Liver (tissue), 9 donors: ENCODE measurements around the gene CEP85L. TPM values are rescaled to one million over a fixed set of nuclear protein-coding genes. Genes with fewer than 3 reads are reported as not detected.

Source experiments
- DNase-seq: peaks from one replicate; pipeline ENCODE4 v3.0.0-alpha.2; 2017; ENCODE audit warnings: low spot score
- H3K27ac ChIP-seq, 2 donors: one replicate each; pipeline ENCODE4 v1.7.0; 2013; ENCODE audit warnings: inconsistent platforms in 2 of 2, low read length in 2 of 2, control low read depth in 1 of 2, low read depth in 1 of 2, mild to moderate bottlenecking in 1 of 2
- H3K27me3 ChIP-seq, 4 donors: one replicate each; pipeline versions ENCODE4 v1.6.1 to v1.7.0; 2013; ENCODE audit warnings: low read length in 3 of 4, inconsistent platforms in 1 of 4, mild to moderate bottlenecking in 1 of 4, moderate library complexity in 1 of 4; ENCODE audit not compliant: control insufficient read depth in 4 of 4, insufficient read depth in 4 of 4
- H3K36me3 ChIP-seq, 4 donors: one replicate each; pipeline versions ENCODE4 v1.6.1 to v1.7.0; 2013; ENCODE audit warnings: low read length in 3 of 4, mild to moderate bottlenecking in 3 of 4, low read depth in 1 of 4, moderate library complexity in 1 of 4; ENCODE audit not compliant: control insufficient read depth in 4 of 4, insufficient read depth in 3 of 4
- H3K4me1 ChIP-seq, 4 donors: one replicate each; pipeline versions ENCODE4 v1.6.1 to v1.7.0; 2013; ENCODE audit warnings: low read length in 3 of 4, mild to moderate bottlenecking in 3 of 4, moderate library complexity in 1 of 4; ENCODE audit not compliant: control insufficient read depth in 4 of 4, insufficient read depth in 4 of 4
- H3K4me3 ChIP-seq, 3 donors: one replicate each; pipeline versions ENCODE4 v1.6.1 to v1.7.0; 2013; ENCODE audit warnings: low read length in 3 of 3, control low read depth in 1 of 3, low read depth in 1 of 3, mild to moderate bottlenecking in 1 of 3
- H3K9ac ChIP-seq, 2 donors: one replicate each; pipeline ENCODE4 v1.7.0; 2013; ENCODE audit warnings: low read length in 2 of 2, mild to moderate bottlenecking in 2 of 2, moderate library complexity in 2 of 2, control low read depth in 1 of 2, low read depth in 1 of 2
- H3K9me3 ChIP-seq, 4 donors: one replicate each; pipeline versions ENCODE4 v1.6.1 to v1.7.0; 2013; ENCODE audit warnings: low read length in 3 of 4; ENCODE audit not compliant: control insufficient read depth in 4 of 4
- EGR1 ChIP-seq, 2 donors: IDR thresholded peaks; 2 replicates each; pipeline ENCODE4 v1.6.1; 2016 to 2018; ENCODE audit warnings: antibody characterized with exemption in 2 of 2, low read depth in 2 of 2
- FOXA1 ChIP-seq: IDR thresholded peaks from 2 replicates; pipeline ENCODE4 v1.6.1; 2016; ENCODE audit warnings: antibody characterized with exemption
- FOXA2 ChIP-seq: IDR thresholded peaks from 2 replicates; pipeline ENCODE4 v1.6.1; 2016; ENCODE audit warnings: antibody characterized with exemption
- GABPA ChIP-seq, 2 donors: IDR thresholded peaks in 1 of 2; conservative IDR thresholded peaks in 1 of 2; 2 replicates each; pipeline ENCODE4 v1.6.1; 2016; ENCODE audit warnings: antibody characterized with exemption in 2 of 2, mild to moderate bottlenecking in 1 of 2, moderate library complexity in 1 of 2
- HNF4A ChIP-seq, 2 donors: conservative IDR thresholded peaks; 2 replicates each; pipeline ENCODE4 v1.6.1; 2016; ENCODE audit warnings: antibody characterized with exemption in 2 of 2, mild to moderate bottlenecking in 2 of 2
- HNF4G ChIP-seq: IDR thresholded peaks from 2 replicates; pipeline ENCODE4 v1.6.1; 2016; ENCODE audit warnings: antibody characterized with exemption
- JUND ChIP-seq, 2 donors: IDR thresholded peaks; 2 replicates each; pipeline ENCODE4 v1.6.1; 2016; ENCODE audit warnings: antibody characterized with exemption in 2 of 2
- NR2F2 ChIP-seq: IDR thresholded peaks from 2 replicates; pipeline ENCODE4 v1.6.1; 2016; ENCODE audit warnings: antibody characterized with exemption
- RAD21 ChIP-seq, 2 donors: IDR thresholded peaks; 2 replicates each; pipeline ENCODE4 v1.6.1; 2016; ENCODE audit warnings: antibody characterized with exemption in 2 of 2, mild to moderate bottlenecking in 2 of 2
- RXRA ChIP-seq, 2 donors: IDR thresholded peaks; 2 replicates each; pipeline ENCODE4 v1.6.1; 2017 to 2018; ENCODE audit warnings: antibody characterized with exemption in 2 of 2, mild to moderate bottlenecking in 1 of 2
- SP1 ChIP-seq: IDR thresholded peaks from 2 replicates; pipeline ENCODE4 v1.6.1; 2018; ENCODE audit warnings: antibody characterized with exemption, mild to moderate bottlenecking
- TAF1 ChIP-seq: conservative IDR thresholded peaks from 2 replicates; pipeline ENCODE4 v1.6.1; 2016; ENCODE audit warnings: antibody characterized with exemption, mild to moderate bottlenecking
- YY1 ChIP-seq: IDR thresholded peaks from 2 replicates; pipeline ENCODE4 v1.6.1; 2016; ENCODE audit warnings: antibody characterized with exemption, mild to moderate bottlenecking
- WGBS: extraction: QIAGEN DNeasy Blood & Tissue Kit; methylation state at CpG from one replicate; pipeline ENCODE4 v1.1.7; 2013; 5-methylcytosine and 5-hydroxymethylcytosine counted together
- polyA plus RNA-seq, 2 donors: library from polyadenylated mRNA; stranded (reverse) in 1 of 2; unstranded in 1 of 2; fragments of 200-250 nt in 1 of 2; fragments of >200 nt in 1 of 2; fragmentation: Nextera tagmentation in 1 of 2; extraction: Ambion mirVana in 1 of 2; gene quantifications; one replicate each; pipeline versions ENCODE4 v1.2.1 to v1.2.3, GENCODE V29; 2013 to 2015
- total RNA-seq, 2 donors: library from RNA; depleted of rRNA; stranded (reverse); fragments of >200 nt; gene quantifications; one replicate each; pipeline ENCODE4 v1.2.3, GENCODE V29; 2014
- TF ChIP-seq, protein P1 (sequence below): IDR thresholded peaks from 2 replicates; pipeline ENCODE4 v1.6.1; 2016; ENCODE audit warnings: antibody characterized with exemption
- TF ChIP-seq, protein P2 (sequence below): IDR thresholded peaks from 2 replicates; pipeline ENCODE4 v1.6.1; 2016; ENCODE audit warnings: antibody characterized with exemption
- TF ChIP-seq, protein P3 (sequence below): fragments of 150-350 bp; IDR thresholded peaks from 2 replicates; pipeline ENCODE4 v1.5.1; 2017; ENCODE audit warnings: improper control_type of control experiment, low read depth, low read length; ENCODE audit not compliant: missing input control
- TF ChIP-seq, protein P4 (sequence below): IDR thresholded peaks from 2 replicates; pipeline ENCODE4 v1.6.1; 2016; ENCODE audit warnings: antibody characterized with exemption
- TF ChIP-seq, protein P5 (sequence below): IDR thresholded peaks from 2 replicates; pipeline ENCODE4 v1.6.1; 2016; ENCODE audit warnings: antibody characterized with exemption, mild to moderate bottlenecking
- donor health status: healthy.
- donor health status: healthy.
- donor health status: healthy.
- donor health status: healthy.
- donor health status: healthy.

CEP85L gene
- total and polyA plus RNA-seq, 4 donors = 0.40 to 6.4 (median 2.3) TPM

DNA sequence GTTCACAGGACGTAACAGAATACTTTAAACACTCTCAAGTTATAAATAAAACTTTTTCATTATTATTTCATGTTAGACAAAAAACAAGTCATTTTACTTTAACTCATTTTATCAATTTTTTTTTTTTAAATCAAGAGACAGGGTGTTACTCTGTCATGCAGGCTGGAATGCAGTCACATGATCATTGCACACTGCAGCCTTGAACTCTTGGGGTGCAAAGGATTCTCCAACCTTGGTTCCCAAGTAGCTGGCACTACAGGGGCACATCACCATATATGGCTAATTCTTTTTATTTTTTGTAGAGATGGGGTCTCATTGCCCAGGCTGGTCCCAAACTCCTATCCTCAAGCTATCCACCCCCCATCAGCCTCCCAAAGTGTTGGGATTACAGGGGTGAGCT is 89.1 kb downstream of the CEP85L start:
- no peaks in the 10 kb centered on the region for H3K36me3 ChIP-seq
- no peaks in the 10 kb centered on the region for H3K9me3 ChIP-seq
- TF ChIP-seq EGR1 (IDR thresholded peaks at IDR 0.05; ENCODE audit: low read depth in 2 of 2) (no peak), JUND (IDR thresholded peaks at IDR 0.05) (no peak), TAF1 (no peak), HNF4A (conservative IDR thresholded peaks at IDR 0.05) (no peak), NR2F2 (no peak), RAD21 (IDR thresholded peaks at IDR 0.05) (no peak), RXRA (IDR thresholded peaks at IDR 0.05) (no peak), FOXA1 (no peak), HNF4G (no peak)
- TF ChIP-seq, protein P1, sequence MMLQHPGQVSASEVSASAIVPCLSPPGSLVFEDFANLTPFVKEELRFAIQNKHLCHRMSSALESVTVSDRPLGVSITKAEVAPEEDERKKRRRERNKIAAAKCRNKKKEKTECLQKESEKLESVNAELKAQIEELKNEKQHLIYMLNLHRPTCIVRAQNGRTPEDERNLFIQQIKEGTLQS = no peak
- TF ChIP-seq, protein P2, sequence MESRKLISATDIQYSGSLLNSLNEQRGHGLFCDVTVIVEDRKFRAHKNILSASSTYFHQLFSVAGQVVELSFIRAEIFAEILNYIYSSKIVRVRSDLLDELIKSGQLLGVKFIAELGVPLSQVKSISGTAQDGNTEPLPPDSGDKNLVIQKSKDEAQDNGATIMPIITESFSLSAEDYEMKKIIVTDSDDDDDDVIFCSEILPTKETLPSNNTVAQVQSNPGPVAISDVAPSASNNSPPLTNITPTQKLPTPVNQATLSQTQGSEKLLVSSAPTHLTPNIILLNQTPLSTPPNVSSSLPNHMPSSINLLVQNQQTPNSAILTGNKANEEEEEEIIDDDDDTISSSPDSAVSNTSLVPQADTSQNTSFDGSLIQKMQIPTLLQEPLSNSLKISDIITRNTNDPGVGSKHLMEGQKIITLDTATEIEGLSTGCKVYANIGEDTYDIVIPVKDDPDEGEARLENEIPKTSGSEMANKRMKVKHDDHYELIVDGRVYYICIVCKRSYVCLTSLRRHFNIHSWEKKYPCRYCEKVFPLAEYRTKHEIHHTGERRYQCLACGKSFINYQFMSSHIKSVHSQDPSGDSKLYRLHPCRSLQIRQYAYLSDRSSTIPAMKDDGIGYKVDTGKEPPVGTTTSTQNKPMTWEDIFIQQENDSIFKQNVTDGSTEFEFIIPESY = no peak
- TF ChIP-seq, protein P3, sequence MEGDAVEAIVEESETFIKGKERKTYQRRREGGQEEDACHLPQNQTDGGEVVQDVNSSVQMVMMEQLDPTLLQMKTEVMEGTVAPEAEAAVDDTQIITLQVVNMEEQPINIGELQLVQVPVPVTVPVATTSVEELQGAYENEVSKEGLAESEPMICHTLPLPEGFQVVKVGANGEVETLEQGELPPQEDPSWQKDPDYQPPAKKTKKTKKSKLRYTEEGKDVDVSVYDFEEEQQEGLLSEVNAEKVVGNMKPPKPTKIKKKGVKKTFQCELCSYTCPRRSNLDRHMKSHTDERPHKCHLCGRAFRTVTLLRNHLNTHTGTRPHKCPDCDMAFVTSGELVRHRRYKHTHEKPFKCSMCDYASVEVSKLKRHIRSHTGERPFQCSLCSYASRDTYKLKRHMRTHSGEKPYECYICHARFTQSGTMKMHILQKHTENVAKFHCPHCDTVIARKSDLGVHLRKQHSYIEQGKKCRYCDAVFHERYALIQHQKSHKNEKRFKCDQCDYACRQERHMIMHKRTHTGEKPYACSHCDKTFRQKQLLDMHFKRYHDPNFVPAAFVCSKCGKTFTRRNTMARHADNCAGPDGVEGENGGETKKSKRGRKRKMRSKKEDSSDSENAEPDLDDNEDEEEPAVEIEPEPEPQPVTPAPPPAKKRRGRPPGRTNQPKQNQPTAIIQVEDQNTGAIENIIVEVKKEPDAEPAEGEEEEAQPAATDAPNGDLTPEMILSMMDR = no peak
- TF ChIP-seq, protein P4, sequence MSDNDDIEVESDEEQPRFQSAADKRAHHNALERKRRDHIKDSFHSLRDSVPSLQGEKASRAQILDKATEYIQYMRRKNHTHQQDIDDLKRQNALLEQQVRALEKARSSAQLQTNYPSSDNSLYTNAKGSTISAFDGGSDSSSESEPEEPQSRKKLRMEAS = no peak

DNA sequence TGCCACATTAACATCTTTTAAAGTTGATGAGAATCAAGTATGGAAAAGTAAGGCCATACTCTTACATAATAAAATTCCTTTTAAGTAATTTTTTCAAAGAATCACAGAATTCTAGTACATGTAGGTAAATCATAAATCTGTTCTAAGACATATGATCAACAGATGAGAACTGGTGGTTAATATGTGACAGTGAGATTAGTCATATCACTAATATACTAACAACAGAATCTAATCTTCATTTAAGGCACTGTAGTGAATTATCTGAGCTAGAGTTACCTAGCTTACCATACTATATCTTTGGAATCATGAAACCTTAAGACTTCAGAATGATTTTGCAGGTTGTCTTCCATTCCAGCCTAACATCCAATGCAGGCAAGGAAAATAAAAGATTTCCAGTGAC is 91.7 kb downstream of the CEP85L start:
- Histone ChIP-seq H3K9me3 (no peaks in the 10 kb centered on the region), H3K27me3 (no peaks in the 10 kb centered on the region), H3K9ac (no peak overlapping the region), H3K4me1 (no peaks in the 10 kb centered on the region), H3K4me3 (no peak overlapping the region), H3K36me3 (no peaks in the 10 kb centered on the region), H3K27ac (no peak overlapping the region)
- TF ChIP-seq, protein P2 = no peak
- TF ChIP-seq RAD21 (IDR thresholded peaks at IDR 0.05) (no peak), FOXA2 (no peak), YY1 (no peak), EGR1 (IDR thresholded peaks at IDR 0.05; ENCODE audit: low read depth in 2 of 2) (no peak), HNF4A (conservative IDR thresholded peaks at IDR 0.05) (no peak), HNF4G (no peak), RXRA (IDR thresholded peaks at IDR 0.05) (no peak), SP1 (no peak), NR2F2 (no peak), GABPA (IDR thresholded peaks at IDR 0.05 in 1 of 2, conservative IDR thresholded peaks at IDR 0.05 in 1 of 2) (no peak), JUND (IDR thresholded peaks at IDR 0.05) (no peak), TAF1 (no peak)
- TF ChIP-seq, protein P1 = no peak
- TF ChIP-seq, protein P5, sequence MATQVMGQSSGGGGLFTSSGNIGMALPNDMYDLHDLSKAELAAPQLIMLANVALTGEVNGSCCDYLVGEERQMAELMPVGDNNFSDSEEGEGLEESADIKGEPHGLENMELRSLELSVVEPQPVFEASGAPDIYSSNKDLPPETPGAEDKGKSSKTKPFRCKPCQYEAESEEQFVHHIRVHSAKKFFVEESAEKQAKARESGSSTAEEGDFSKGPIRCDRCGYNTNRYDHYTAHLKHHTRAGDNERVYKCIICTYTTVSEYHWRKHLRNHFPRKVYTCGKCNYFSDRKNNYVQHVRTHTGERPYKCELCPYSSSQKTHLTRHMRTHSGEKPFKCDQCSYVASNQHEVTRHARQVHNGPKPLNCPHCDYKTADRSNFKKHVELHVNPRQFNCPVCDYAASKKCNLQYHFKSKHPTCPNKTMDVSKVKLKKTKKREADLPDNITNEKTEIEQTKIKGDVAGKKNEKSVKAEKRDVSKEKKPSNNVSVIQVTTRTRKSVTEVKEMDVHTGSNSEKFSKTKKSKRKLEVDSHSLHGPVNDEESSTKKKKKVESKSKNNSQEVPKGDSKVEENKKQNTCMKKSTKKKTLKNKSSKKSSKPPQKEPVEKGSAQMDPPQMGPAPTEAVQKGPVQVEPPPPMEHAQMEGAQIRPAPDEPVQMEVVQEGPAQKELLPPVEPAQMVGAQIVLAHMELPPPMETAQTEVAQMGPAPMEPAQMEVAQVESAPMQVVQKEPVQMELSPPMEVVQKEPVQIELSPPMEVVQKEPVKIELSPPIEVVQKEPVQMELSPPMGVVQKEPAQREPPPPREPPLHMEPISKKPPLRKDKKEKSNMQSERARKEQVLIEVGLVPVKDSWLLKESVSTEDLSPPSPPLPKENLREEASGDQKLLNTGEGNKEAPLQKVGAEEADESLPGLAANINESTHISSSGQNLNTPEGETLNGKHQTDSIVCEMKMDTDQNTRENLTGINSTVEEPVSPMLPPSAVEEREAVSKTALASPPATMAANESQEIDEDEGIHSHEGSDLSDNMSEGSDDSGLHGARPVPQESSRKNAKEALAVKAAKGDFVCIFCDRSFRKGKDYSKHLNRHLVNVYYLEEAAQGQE = no peak
- DNase-seq = no peak

More for the DNA sequence above, 89.1 kb downstream of the CEP85L start:
- H3K27ac ChIP-seq = no peak overlapping the region
- no peaks in the 10 kb centered on the region for H3K27me3 ChIP-seq
- H3K4me1 ChIP-seq = no peaks in the 10 kb centered on the region
- H3K9ac ChIP-seq = no peak overlapping the region
- WGBS = 92% methylated on average over 1 of the region's 1 CpG
- no peak overlapping the region for H3K4me3 ChIP-seq
- no peak for DNase-seq
